Right cardiac atrium (tissue), 5 donors: ENCODE measurements around the gene CC2D1A. TPM values are rescaled to one million over a fixed set of nuclear protein-coding genes. Genes with fewer than 3 reads are reported as not detected.

Source experiments
- microRNA-seq, 2 donors: library from miRNA; unstranded; fragments of <30 nt; microRNA quantifications; one replicate each; pipeline ENCODE4 v1.2.0, GENCODE V29; 2020 to 2021
- polyA plus RNA-seq: library from polyadenylated mRNA; stranded (reverse); fragments of 200-250 nt; gene quantifications from one replicate; pipeline ENCODE4 v1.2.3, GENCODE V29; 2013
- total RNA-seq, 4 donors: library from RNA; stranded (reverse); fragmentation: NEBNext Ultra II Directional; extraction: Animal tissue kit (Norgen Biotek cat#: 25700); gene quantifications; one replicate each; pipeline ENCODE4 v1.2.1, GENCODE V29; 2021
- donor health status: healthy with polysubstance abuse.
- donor health status: DM: no; HTN: yes; CAD: no.
- donor health status: DM: no; HTN: no; CAD: no.
- donor health status: DM: no; HTN: yes; CAD: no; lungs with severe emphysema.
- donor health status: DM: yes; HTN: yes; CAD: no.

The CC2D1A gene
- total and polyA plus RNA-seq, 5 donors = 21.6 to 26.2 (median 22.6) TPM

Small RNA genes within 50 kb of the gene (microRNA-seq; reads per million reads assigned to microRNA genes)
- gene MIR181C (552 to 1,132 reads per million in 2 donors), gene MIR181D (518 to 1,007 reads per million in 2 donors)

Other genes with a start within 250 kb of the CC2D1A start
- 10 to 100 TPM; 14.9 to 21.2 (median 16.8) TPM for gene MRI1, start 141.7 kb upstream of the CC2D1A start, total RNA-seq
- gene MRI1, start 141.7 kb upstream of the CC2D1A start, polyA plus RNA-seq = 11.2 TPM
- 100 to 1,000 TPM in 3 of 4 donors, 10 to 100 TPM in 1; 91.3 to 121 (median 104) TPM for gene C19orf53, start 131.7 kb upstream of the CC2D1A start, total RNA-seq
- 233 TPM for gene C19orf53, start 131.7 kb upstream of the CC2D1A start, polyA plus RNA-seq
- gene ZSWIM4, start 110.8 kb upstream of the CC2D1A start, total RNA-seq = 1 to 10 TPM; 3.4 to 6.4 (median 3.5) TPM
- 2.3 TPM for gene ZSWIM4, start 110.8 kb upstream of the CC2D1A start, polyA plus RNA-seq
- 1 to 10 TPM in 2 of 4 donors, under 1 TPM in 1, not detected in 1; 0.86 to 2.1 (median 1.4) TPM for gene NANOS3, start 29.1 kb upstream of the CC2D1A start, total RNA-seq
- 1.7 TPM for gene NANOS3, start 29.1 kb upstream of the CC2D1A start, polyA plus RNA-seq
- 1 to 10 TPM in 1 of 4 donors, under 1 TPM in 3; 0.40 to 1.2 (median 0.80) TPM for gene BRME1, start 84 bp upstream of the CC2D1A start, total RNA-seq
- 0.48 TPM for gene BRME1, start 84 bp upstream of the CC2D1A start, polyA plus RNA-seq
- gene PODNL1, start 32.2 kb downstream of the CC2D1A start, total RNA-seq = 1 to 10 TPM; 1.4 to 3.2 (median 2.2) TPM
- gene PODNL1, start 32.2 kb downstream of the CC2D1A start, polyA plus RNA-seq = 1.9 TPM
- 10 to 100 TPM; 20.3 to 24.1 (median 21.1) TPM for gene DCAF15, start 46.3 kb downstream of the CC2D1A start, total RNA-seq
- gene DCAF15, start 46.3 kb downstream of the CC2D1A start, polyA plus RNA-seq = 21.5 TPM
- 10 to 100 TPM; 10.9 to 15.6 (median 13.5) TPM for gene RFX1, start 100.1 kb downstream of the CC2D1A start, total RNA-seq
- 7.0 TPM for gene RFX1, start 100.1 kb downstream of the CC2D1A start, polyA plus RNA-seq
- gene RLN3, start 121.9 kb downstream of the CC2D1A start, total RNA-seq = not detected
- not detected for gene RLN3, start 121.9 kb downstream of the CC2D1A start, polyA plus RNA-seq
- 1 to 10 TPM; 3.3 to 4.7 (median 3.7) TPM for gene IL27RA, start 125.6 kb downstream of the CC2D1A start, total RNA-seq
- gene IL27RA, start 125.6 kb downstream of the CC2D1A start, polyA plus RNA-seq = 3.4 TPM
- gene PALM3, start 155.9 kb downstream of the CC2D1A start, total RNA-seq = under 1 TPM; 0.38 to 0.58 (median 0.48) TPM
- 0.45 TPM for gene PALM3, start 155.9 kb downstream of the CC2D1A start, polyA plus RNA-seq
- 10 to 100 TPM in 1 of 4 donors, 1 to 10 TPM in 3; 6.4 to 10.3 (median 9.2) TPM for gene MISP3, start 166.6 kb downstream of the CC2D1A start, total RNA-seq
- 11.1 TPM for gene MISP3, start 166.6 kb downstream of the CC2D1A start, polyA plus RNA-seq
- not detected for gene C19orf67, start 179.6 kb downstream of the CC2D1A start, total RNA-seq
- not detected for gene C19orf67, start 179.6 kb downstream of the CC2D1A start, polyA plus RNA-seq
- 10 to 100 TPM; 34.0 to 53.8 (median 42.5) TPM for gene SAMD1, start 184.6 kb downstream of the CC2D1A start, total RNA-seq
- 32.2 TPM for gene SAMD1, start 184.6 kb downstream of the CC2D1A start, polyA plus RNA-seq
- gene PRKACA, start 211.6 kb downstream of the CC2D1A start, total RNA-seq = 100 to 1,000 TPM; 351 to 412 (median 373) TPM
- gene PRKACA, start 211.6 kb downstream of the CC2D1A start, polyA plus RNA-seq = 256 TPM
- gene ASF1B, start 230.4 kb downstream of the CC2D1A start, total RNA-seq = 1 to 10 TPM in 3 of 4 donors, under 1 TPM in 1; 0.56 to 1.4 (median 1.2) TPM
- gene ASF1B, start 230.4 kb downstream of the CC2D1A start, polyA plus RNA-seq = 0.29 TPM